Measurements from ENCODE around the gene PANX2. TPM values are rescaled to one million over a fixed set of nuclear protein-coding genes. Genes with fewer than 3 reads are reported as not detected.

The PANX2 gene
- total and polyA plus RNA-seq, 2 donors (not counting 1 experiment from before 2014, with no cell fraction given) = 0.04 to 0.59 TPM

- Histone ChIP-seq H4K20me1 (ENCODE audit: control insufficient read depth, insufficient read depth, low read length, poor library complexity, severe bottlenecking) (no peaks in the 10 kb centered on the region), H2AFZ (ENCODE audit: insufficient read depth, low read depth, low read length, poor library complexity, severe bottlenecking) (no peak overlapping the region), H3K36me3 (replicated peaks in 1 of 2; ENCODE audit: control extremely low read depth in 1 of 2, control insufficient read depth in 1 of 2, extremely low read depth in 1 of 2, insufficient read depth in 2 of 2, low read length in 1 of 2) (no peaks in the 10 kb centered on the region), H3K9me3 (ENCODE audit: control extremely low read depth in 1 of 3, control insufficient read depth in 2 of 3, insufficient read depth in 1 of 3, low read length in 2 of 3) (peaks cover 0 to 2% (median 0%) of the 10 kb centered on the region in 3 donors), H3K79me2 (ENCODE audit: control insufficient read depth, insufficient read depth, low read length) (no peaks in the 10 kb centered on the region), H3K4me2 (replicated peaks; ENCODE audit: low read depth, low read length, poor library complexity, severe bottlenecking) (no peak overlapping the region), H3K4me3 (ENCODE audit: control extremely low read depth in 1 of 5, extremely low read depth in 1 of 5, insufficient read depth in 1 of 5, low read depth in 2 of 5, low read length in 4 of 5) (no peak overlapping the region), H3K9ac (ENCODE audit: low read length) (no peak overlapping the region), H3K27ac (ENCODE audit: low read length in 2 of 2) (no peak overlapping the region), H3K27me3 (replicated peaks in 1 of 4; ENCODE audit: control extremely low read depth in 1 of 4, control insufficient read depth in 3 of 4, insufficient read depth in 4 of 4, low read length in 3 of 4) (peaks cover 0 to 27% (median 18%) of the 10 kb centered on the region in 4 experiments), H3K4me1 (ENCODE audit: control insufficient read depth in 2 of 2, insufficient read depth in 2 of 2, low read length in 2 of 2) (peaks cover 33 to 36% of the 10 kb centered on the region in 2 donors)
- POLR2A ChIA-PET = interaction anchor here (0.6 to 8.0 kb wide), 2 partner anchors 19 to 66 kb away, joined by 4 to 54 read pairs; no protein-coding TSS in a partner anchor
- H3K4me3 Mint-ChIP-seq = peak overlapping the region; percentile 45
- H3K9me3 Mint-ChIP-seq (ENCODE audit: insufficient read depth) = no peaks in the 10 kb centered on the region
- no peak overlapping the region for H3K27ac Mint-ChIP-seq
- DNase-seq = no peak
- no peak for ATAC-seq (ENCODE audit: low read depth)
- H3K4me1 Mint-ChIP-seq = peaks cover 31% of the 10 kb centered on the region
- intact Hi-C loops (cut with micrococcal nuclease) = loop anchor here (2.0 kb wide), 2 partner anchors 19 to 39 kb away; no protein-coding TSS in a partner anchor
- WGBS (ENCODE audit: insufficient coverage) = 90% methylated on average over 13 of the region's 13 CpGs
- CTCF ChIA-PET = interaction anchor here (1.0 to 1.7 kb wide), 3 partner anchors 18 to 27 kb away, joined by 3 to 4 read pairs (median 4); no protein-coding TSS in a partner anchor
- TF ChIP-seq EZH2 (IDR thresholded peaks at IDR 0.05; ENCODE audit: borderline replicate concordance, insufficient read depth, low read depth, low read length, poor library complexity, severe bottlenecking) (no peak), CTCF (IDR thresholded peaks at IDR 0.05) (no peak)
- peaks cover 27% of the 10 kb centered on the region for H3K27me3 Mint-ChIP-seq
These were observed 1.5 kb downstream of the PANX2 start for GRCh38 chr22:50171965-50172421.

- Histone ChIP-seq H4K20me1 (ENCODE audit: control insufficient read depth, insufficient read depth, low read length, poor library complexity, severe bottlenecking) (no peaks in the 10 kb centered on the region), H3K4me1 (ENCODE audit: control insufficient read depth in 2 of 2, insufficient read depth in 2 of 2, low read length in 2 of 2) (peaks cover 33 to 36% of the 10 kb centered on the region in 2 donors), H3K4me3 (ENCODE audit: control extremely low read depth in 1 of 5, extremely low read depth in 1 of 5, insufficient read depth in 1 of 5, low read depth in 2 of 5, low read length in 4 of 5) (peak overlapping the region in 1 of 5 experiments; percentile 7), H3K36me3 (replicated peaks in 1 of 2; ENCODE audit: control extremely low read depth in 1 of 2, control insufficient read depth in 1 of 2, extremely low read depth in 1 of 2, insufficient read depth in 2 of 2, low read length in 1 of 2) (no peaks in the 10 kb centered on the region), H3K27me3 (replicated peaks in 1 of 4; ENCODE audit: control extremely low read depth in 1 of 4, control insufficient read depth in 3 of 4, insufficient read depth in 4 of 4, low read length in 3 of 4) (peaks cover 0 to 23% (median 13%) of the 10 kb centered on the region in 4 experiments), H3K27ac (ENCODE audit: low read length in 2 of 2) (no peak overlapping the region), H2AFZ (ENCODE audit: insufficient read depth, low read depth, low read length, poor library complexity, severe bottlenecking) (peak overlapping the region; percentile 16), H3K79me2 (ENCODE audit: control insufficient read depth, insufficient read depth, low read length) (no peaks in the 10 kb centered on the region), H3K9me3 (ENCODE audit: control extremely low read depth in 1 of 3, control insufficient read depth in 2 of 3, insufficient read depth in 1 of 3, low read length in 2 of 3) (peaks cover 0 to 5% (median 0%) of the 10 kb centered on the region in 3 donors), H3K9ac (ENCODE audit: low read length) (no peak overlapping the region), H3K4me2 (replicated peaks; ENCODE audit: low read depth, low read length, poor library complexity, severe bottlenecking) (peak overlapping the region; percentile 71)
- Mint-ChIP-seq H3K27me3 (peaks cover 24% of the 10 kb centered on the region), H3K27ac (peak overlapping the region; percentile 20), H3K4me1 (peaks cover 35% of the 10 kb centered on the region), H3K9me3 (ENCODE audit: insufficient read depth) (no peaks in the 10 kb centered on the region), H3K4me3 (peak overlapping the region; percentile 26)
- TF ChIP-seq EZH2 (IDR thresholded peaks at IDR 0.05; ENCODE audit: borderline replicate concordance, insufficient read depth, low read depth, low read length, poor library complexity, severe bottlenecking) (no peak), CTCF (IDR thresholded peaks at IDR 0.05) (no peak)
- peak; percentile 77 for ATAC-seq (ENCODE audit: low read depth)
- peak; percentile 71 for DNase-seq
- intact Hi-C loops (cut with micrococcal nuclease) = loop anchor here (1.0 to 2.0 kb wide), 3 partner anchors 11 to 37 kb away; no protein-coding TSS in a partner anchor
- WGBS (ENCODE audit: insufficient coverage) = 25% methylated on average over 26 of the region's 26 CpGs
- ChIA-PET POLR2A (interaction anchor here (0.6 to 8.0 kb wide), 6 partner anchors 11 to 41 kb away, joined by 3 to 54 read pairs (median 3); no protein-coding TSS in a partner anchor), CTCF (interaction anchor here (0.7 to 4.1 kb wide), 3 partner anchors 11 to 227 kb away, joined by 3 to 13 read pairs (median 3); no protein-coding TSS in a partner anchor)
These were observed 2.9 kb downstream of the PANX2 start for GRCh38 chr22:50173311-50173982.
